ENCODE results near the gene XIST. TPM values are rescaled to one million over a fixed set of nuclear protein-coding genes. Genes with fewer than 3 reads are reported as not detected.

The XIST gene
- total and polyA plus RNA-seq, 4 donors = 0.93 to 225 (median 65.0) TPM; not detected in 1

DNA sequence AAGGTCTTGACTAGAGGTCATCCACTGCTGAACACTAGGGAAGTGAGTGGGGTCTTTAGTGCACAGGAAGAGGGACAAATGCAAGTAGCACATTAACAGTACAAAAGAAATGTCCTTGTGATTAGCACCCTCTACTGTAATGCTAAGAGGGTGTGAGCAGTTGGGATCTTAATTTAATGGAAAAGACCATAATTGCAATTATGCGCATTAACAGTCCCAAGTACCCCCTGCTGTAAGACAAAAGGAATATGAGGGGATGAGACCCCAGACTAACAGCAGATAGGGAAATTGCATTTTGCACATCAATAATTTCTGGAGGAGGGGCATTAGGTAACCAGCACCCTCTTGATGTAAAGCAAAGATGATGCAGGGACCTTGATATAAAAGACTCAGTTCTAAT, 4.5 kb downstream of the XIST start:
- TF ChIP-seq, protein P1, sequence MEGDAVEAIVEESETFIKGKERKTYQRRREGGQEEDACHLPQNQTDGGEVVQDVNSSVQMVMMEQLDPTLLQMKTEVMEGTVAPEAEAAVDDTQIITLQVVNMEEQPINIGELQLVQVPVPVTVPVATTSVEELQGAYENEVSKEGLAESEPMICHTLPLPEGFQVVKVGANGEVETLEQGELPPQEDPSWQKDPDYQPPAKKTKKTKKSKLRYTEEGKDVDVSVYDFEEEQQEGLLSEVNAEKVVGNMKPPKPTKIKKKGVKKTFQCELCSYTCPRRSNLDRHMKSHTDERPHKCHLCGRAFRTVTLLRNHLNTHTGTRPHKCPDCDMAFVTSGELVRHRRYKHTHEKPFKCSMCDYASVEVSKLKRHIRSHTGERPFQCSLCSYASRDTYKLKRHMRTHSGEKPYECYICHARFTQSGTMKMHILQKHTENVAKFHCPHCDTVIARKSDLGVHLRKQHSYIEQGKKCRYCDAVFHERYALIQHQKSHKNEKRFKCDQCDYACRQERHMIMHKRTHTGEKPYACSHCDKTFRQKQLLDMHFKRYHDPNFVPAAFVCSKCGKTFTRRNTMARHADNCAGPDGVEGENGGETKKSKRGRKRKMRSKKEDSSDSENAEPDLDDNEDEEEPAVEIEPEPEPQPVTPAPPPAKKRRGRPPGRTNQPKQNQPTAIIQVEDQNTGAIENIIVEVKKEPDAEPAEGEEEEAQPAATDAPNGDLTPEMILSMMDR (IDR thresholded peaks at IDR 0.05; ENCODE audit: low read depth, low read length, missing input control) = no peak
- TF ChIP-seq FOXA2 (IDR thresholded peaks at IDR 0.05) (no peak), TAF1 (conservative IDR thresholded peaks at IDR 0.05) (no peak), RAD21 (IDR thresholded peaks at IDR 0.05) (no peak), SP1 (IDR thresholded peaks at IDR 0.05) (no peak), NR2F2 (IDR thresholded peaks at IDR 0.05) (no peak), RXRA (IDR thresholded peaks at IDR 0.05) (no peak), FOXA1 (IDR thresholded peaks at IDR 0.05) (no peak), JUND (IDR thresholded peaks at IDR 0.05) (no peak)
- TF ChIP-seq, protein P2, sequence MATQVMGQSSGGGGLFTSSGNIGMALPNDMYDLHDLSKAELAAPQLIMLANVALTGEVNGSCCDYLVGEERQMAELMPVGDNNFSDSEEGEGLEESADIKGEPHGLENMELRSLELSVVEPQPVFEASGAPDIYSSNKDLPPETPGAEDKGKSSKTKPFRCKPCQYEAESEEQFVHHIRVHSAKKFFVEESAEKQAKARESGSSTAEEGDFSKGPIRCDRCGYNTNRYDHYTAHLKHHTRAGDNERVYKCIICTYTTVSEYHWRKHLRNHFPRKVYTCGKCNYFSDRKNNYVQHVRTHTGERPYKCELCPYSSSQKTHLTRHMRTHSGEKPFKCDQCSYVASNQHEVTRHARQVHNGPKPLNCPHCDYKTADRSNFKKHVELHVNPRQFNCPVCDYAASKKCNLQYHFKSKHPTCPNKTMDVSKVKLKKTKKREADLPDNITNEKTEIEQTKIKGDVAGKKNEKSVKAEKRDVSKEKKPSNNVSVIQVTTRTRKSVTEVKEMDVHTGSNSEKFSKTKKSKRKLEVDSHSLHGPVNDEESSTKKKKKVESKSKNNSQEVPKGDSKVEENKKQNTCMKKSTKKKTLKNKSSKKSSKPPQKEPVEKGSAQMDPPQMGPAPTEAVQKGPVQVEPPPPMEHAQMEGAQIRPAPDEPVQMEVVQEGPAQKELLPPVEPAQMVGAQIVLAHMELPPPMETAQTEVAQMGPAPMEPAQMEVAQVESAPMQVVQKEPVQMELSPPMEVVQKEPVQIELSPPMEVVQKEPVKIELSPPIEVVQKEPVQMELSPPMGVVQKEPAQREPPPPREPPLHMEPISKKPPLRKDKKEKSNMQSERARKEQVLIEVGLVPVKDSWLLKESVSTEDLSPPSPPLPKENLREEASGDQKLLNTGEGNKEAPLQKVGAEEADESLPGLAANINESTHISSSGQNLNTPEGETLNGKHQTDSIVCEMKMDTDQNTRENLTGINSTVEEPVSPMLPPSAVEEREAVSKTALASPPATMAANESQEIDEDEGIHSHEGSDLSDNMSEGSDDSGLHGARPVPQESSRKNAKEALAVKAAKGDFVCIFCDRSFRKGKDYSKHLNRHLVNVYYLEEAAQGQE (IDR thresholded peaks at IDR 0.05) = no peak
- no peaks in the 10 kb centered on the region for H3K36me3 ChIP-seq (ENCODE audit: control insufficient read depth in 4 of 4, insufficient read depth in 3 of 4, low read depth in 1 of 4, low read length in 3 of 4)
- no peak for DNase-seq (ENCODE audit: low spot score)
- peaks cover 0 to 62% (median 48%) of the 10 kb centered on the region in 4 donors for H3K4me1 ChIP-seq (ENCODE audit: control insufficient read depth in 4 of 4, insufficient read depth in 4 of 4, low read length in 3 of 4)
- no peak overlapping the region for H3K4me3 ChIP-seq (ENCODE audit: low read depth in 1 of 3, low read length in 3 of 3)
- no peak overlapping the region for H3K9ac ChIP-seq (ENCODE audit: low read depth in 1 of 2, low read length in 2 of 2)
- WGBS = 97% methylated on average over 1 of the region's 1 CpG
- no peak overlapping the region for H3K27ac ChIP-seq (ENCODE audit: low read depth in 1 of 2, low read length in 2 of 2)
- no peaks in the 10 kb centered on the region for H3K9me3 ChIP-seq (ENCODE audit: control insufficient read depth in 4 of 4, low read length in 3 of 4)
- H3K27me3 ChIP-seq (ENCODE audit: control insufficient read depth in 4 of 4, insufficient read depth in 4 of 4, low read length in 3 of 4) = no peaks in the 10 kb centered on the region

DNA sequence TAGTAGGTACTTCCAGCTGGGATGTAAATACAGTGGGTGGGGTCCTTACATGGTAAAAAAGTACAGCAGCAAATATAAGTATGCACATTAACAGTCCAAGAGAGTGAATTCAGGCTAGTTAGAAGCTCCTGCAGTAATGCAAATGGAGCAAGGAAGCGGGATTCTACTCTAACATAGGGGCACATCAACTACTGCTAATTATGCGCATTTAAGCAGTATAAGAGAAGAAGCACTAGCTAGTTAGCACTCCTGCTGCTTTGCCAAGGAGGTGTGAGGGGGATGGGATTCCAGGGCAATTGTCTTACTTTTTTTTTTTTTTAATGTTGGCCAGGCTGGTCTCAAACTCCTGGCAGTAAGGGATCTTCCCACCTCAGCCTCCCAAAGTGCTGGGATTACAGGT, 5.4 kb downstream of the XIST start:
- H3K4me1 ChIP-seq (ENCODE audit: control insufficient read depth in 4 of 4, insufficient read depth in 4 of 4, low read length in 3 of 4) = peaks cover 0 to 70% (median 53%) of the 10 kb centered on the region in 4 donors
- no peaks in the 10 kb centered on the region for H3K36me3 ChIP-seq (ENCODE audit: control insufficient read depth in 4 of 4, insufficient read depth in 3 of 4, low read depth in 1 of 4, low read length in 3 of 4)
- no peak overlapping the region for H3K27ac ChIP-seq (ENCODE audit: low read depth in 1 of 2, low read length in 2 of 2)
- 97% methylated on average over 2 of the region's 2 CpGs for WGBS
- DNase-seq (ENCODE audit: low spot score) = no peak
- H3K4me3 ChIP-seq (ENCODE audit: low read depth in 1 of 3, low read length in 3 of 3) = no peak overlapping the region
- H3K9ac ChIP-seq (ENCODE audit: low read depth in 1 of 2, low read length in 2 of 2) = no peak overlapping the region
- no peaks in the 10 kb centered on the region for H3K27me3 ChIP-seq (ENCODE audit: control insufficient read depth in 4 of 4, insufficient read depth in 4 of 4, low read length in 3 of 4)
- H3K9me3 ChIP-seq (ENCODE audit: control insufficient read depth in 4 of 4, low read length in 3 of 4) = no peaks in the 10 kb centered on the region
- TF ChIP-seq NR2F2 (IDR thresholded peaks at IDR 0.05) (no peak), YY1 (IDR thresholded peaks at IDR 0.05) (no peak), ATF3 (IDR thresholded peaks at IDR 0.05) (no peak), SP1 (IDR thresholded peaks at IDR 0.05) (no peak), HNF4G (IDR thresholded peaks at IDR 0.05) (no peak), HNF4A (conservative IDR thresholded peaks at IDR 0.05) (no peak), RAD21 (IDR thresholded peaks at IDR 0.05) (no peak), JUND (IDR thresholded peaks at IDR 0.05) (no peak)
- TF ChIP-seq, protein P3, sequence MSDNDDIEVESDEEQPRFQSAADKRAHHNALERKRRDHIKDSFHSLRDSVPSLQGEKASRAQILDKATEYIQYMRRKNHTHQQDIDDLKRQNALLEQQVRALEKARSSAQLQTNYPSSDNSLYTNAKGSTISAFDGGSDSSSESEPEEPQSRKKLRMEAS (IDR thresholded peaks at IDR 0.05) = no peak
- TF ChIP-seq, protein P2 (IDR thresholded peaks at IDR 0.05) = no peak
- TF ChIP-seq, protein P1 (IDR thresholded peaks at IDR 0.05; ENCODE audit: low read depth, low read length, missing input control) = no peak
